Suprapubic skin (tissue), 4 donors: ENCODE data around the gene RAP1GDS1.

ENCODE experiments used
- EP300 ChIP-seq: sonication (generic); formaldehyde crosslinking; IDR thresholded peaks from one replicate; pipeline ENCODE4 v1.6.1; 2017; ENCODE audit warnings: antibody characterized with exemption
- POLR2A ChIP-seq, 2 donors: fragments of 450-650 bp; IDR thresholded peaks; one replicate each; pipeline ENCODE4 v1.6.1; 2017; ENCODE audit warnings: antibody characterized with exemption in 2 of 2, mild to moderate bottlenecking in 2 of 2, moderate library complexity in 2 of 2
- POLR2AphosphoS5 ChIP-seq, 3 donors: sonication (generic); formaldehyde crosslinking; IDR thresholded peaks; one replicate each; pipeline ENCODE4 v1.6.1; 2017; ENCODE audit warnings: antibody characterized with exemption in 3 of 3
- TF ChIP-seq, protein P1 (sequence below), 2 donors: fragments of 200-600 bp in 1 of 2; fragments of 450-650 bp in 1 of 2; sonication (generic) in 1 of 2; IDR thresholded peaks; one replicate each; pipeline ENCODE4 v1.5.1; 2016 to 2019; ENCODE audit warnings: antibody characterized with exemption in 2 of 2, mild to moderate bottlenecking in 1 of 2, moderate library complexity in 1 of 2

DNA sequence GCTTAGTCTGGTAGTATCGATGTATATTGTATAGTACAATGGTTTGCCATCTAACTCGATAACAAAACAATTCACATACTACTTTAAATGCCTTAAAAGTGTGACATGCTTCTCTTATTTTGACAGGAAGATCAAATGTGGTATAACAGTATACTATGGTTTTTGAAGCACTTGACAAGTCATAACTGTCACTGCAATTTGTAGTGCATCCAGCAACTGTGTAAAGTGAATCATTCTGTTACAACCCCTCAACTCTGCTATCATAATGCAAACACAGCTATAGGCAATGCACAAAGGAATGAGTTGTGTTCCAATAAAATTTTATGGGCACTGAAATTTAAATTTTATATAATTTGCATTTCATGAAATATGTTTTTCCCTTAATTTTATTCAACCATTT is 14.0 kb downstream of the RAP1GDS1 start:
- TF ChIP-seq, protein P1, sequence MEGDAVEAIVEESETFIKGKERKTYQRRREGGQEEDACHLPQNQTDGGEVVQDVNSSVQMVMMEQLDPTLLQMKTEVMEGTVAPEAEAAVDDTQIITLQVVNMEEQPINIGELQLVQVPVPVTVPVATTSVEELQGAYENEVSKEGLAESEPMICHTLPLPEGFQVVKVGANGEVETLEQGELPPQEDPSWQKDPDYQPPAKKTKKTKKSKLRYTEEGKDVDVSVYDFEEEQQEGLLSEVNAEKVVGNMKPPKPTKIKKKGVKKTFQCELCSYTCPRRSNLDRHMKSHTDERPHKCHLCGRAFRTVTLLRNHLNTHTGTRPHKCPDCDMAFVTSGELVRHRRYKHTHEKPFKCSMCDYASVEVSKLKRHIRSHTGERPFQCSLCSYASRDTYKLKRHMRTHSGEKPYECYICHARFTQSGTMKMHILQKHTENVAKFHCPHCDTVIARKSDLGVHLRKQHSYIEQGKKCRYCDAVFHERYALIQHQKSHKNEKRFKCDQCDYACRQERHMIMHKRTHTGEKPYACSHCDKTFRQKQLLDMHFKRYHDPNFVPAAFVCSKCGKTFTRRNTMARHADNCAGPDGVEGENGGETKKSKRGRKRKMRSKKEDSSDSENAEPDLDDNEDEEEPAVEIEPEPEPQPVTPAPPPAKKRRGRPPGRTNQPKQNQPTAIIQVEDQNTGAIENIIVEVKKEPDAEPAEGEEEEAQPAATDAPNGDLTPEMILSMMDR (IDR thresholded peaks at IDR 0.05) = no peak
- TF ChIP-seq POLR2A (IDR thresholded peaks at IDR 0.05) (no peak), POLR2AphosphoS5 (IDR thresholded peaks at IDR 0.05) (no peak), EP300 (no peak)
